ENCODE measurements around the gene IFNAR1.

DNA sequence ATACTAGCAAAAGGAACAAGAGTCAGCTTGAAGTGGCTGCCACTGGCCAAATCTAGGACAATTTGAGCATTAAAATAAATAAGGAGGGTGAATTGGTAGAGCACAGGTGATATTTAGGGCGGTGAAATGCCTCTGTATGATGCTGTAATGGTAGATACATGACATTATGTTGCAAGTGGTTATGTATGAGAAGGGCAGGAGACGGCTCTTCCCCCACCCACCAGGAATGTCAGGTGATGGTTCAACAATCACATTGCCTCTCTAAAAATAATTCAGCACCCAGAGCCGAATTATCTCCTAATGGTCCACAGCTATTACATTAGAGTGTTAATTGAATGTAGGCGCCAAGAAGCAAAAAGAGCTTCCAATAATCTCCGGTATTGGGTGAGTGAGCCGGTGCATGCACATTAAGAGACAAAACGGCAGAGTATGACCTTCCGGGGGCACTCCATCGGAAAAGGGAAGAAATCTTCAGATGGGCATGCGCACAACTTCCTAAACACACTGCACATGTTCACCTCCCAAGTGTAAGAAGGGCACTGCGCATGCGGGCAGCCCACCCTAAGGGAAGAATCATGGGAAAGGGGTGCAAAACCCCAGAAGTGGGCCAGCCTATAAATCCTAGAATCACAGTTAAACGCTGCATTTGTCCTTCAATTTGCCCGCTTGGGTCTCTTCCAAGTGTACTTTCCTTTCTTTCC is 6.8 kb upstream of the IFNAR1 start:
- TF ChIP-seq, protein P1, sequence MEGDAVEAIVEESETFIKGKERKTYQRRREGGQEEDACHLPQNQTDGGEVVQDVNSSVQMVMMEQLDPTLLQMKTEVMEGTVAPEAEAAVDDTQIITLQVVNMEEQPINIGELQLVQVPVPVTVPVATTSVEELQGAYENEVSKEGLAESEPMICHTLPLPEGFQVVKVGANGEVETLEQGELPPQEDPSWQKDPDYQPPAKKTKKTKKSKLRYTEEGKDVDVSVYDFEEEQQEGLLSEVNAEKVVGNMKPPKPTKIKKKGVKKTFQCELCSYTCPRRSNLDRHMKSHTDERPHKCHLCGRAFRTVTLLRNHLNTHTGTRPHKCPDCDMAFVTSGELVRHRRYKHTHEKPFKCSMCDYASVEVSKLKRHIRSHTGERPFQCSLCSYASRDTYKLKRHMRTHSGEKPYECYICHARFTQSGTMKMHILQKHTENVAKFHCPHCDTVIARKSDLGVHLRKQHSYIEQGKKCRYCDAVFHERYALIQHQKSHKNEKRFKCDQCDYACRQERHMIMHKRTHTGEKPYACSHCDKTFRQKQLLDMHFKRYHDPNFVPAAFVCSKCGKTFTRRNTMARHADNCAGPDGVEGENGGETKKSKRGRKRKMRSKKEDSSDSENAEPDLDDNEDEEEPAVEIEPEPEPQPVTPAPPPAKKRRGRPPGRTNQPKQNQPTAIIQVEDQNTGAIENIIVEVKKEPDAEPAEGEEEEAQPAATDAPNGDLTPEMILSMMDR (IDR thresholded peaks at IDR 0.05) = no peak
- TF ChIP-seq EP300 (IDR thresholded peaks at IDR 0.05; ENCODE audit: low read depth) (no peak), POLR2A (IDR thresholded peaks at IDR 0.05) (no peak), POLR2AphosphoS5 (IDR thresholded peaks at IDR 0.05) (no peak)

All from transverse colon (tissue), 4 donors.